ENCODE results near the gene FAM83C. TPM values are rescaled to one million over a fixed set of nuclear protein-coding genes. Genes with fewer than 3 reads are reported as not detected.

Gene FAM83C
- not detected for total RNA-seq
- polyA plus RNA-seq (2013, experiment 1 of 2), result not detected
- polyA plus RNA-seq (2013, experiment 2 of 2), result not detected
- 0 to 0.20 (median 0) reads per million in 172 experiments for total RNA-seq

- ChIA-PET POLR2A (no interaction called here), CTCF (no interaction called here)
- intact Hi-C loops (cut with DNase I, micrococcal nuclease), result no loop called here
- no peaks in the 10 kb centered on the region for H3K4me1 Mint-ChIP-seq (ENCODE audit: low read depth)
- no peaks in the 10 kb centered on the region for H3K9me3 Mint-ChIP-seq
- Histone ChIP-seq H3K36me3 (ENCODE audit: insufficient read depth, low read length) (no peaks in the 10 kb centered on the region), H3K9me3 (ENCODE audit: control insufficient read depth in 1 of 2, insufficient read depth in 1 of 2, low read length in 2 of 2) (no peaks in the 10 kb centered on the region), H3K4me3 (ENCODE audit: low read length) (no peak within 1 kb of the TSS), H3K27me3 (ENCODE audit: control insufficient read depth in 1 of 2, insufficient read depth in 2 of 2, low read length in 2 of 2) (no peaks in the 10 kb centered on the region), H3K27ac (ENCODE audit: low read depth in 1 of 2, low read length in 2 of 2) (no peak within 1 kb of the TSS), H3K4me1 (ENCODE audit: insufficient read depth, low read length) (no peaks in the 10 kb centered on the region)
- no peak within 1 kb of the TSS for H3K27ac Mint-ChIP-seq
- ATAC-seq (ENCODE audit: poor library complexity) (no peak), DNase-seq (peak in 1 of 14 experiments; percentile 17)
- no peak for TF ChIP-seq CTCF (IDR thresholded peaks at IDR 0.05)
- H3K4me3 Mint-ChIP-seq, result no peak within 1 kb of the TSS
- no peaks in the 10 kb centered on the region for H3K36me3 Mint-ChIP-seq (ENCODE audit: low read depth)
- no peaks in the 10 kb centered on the region for H3K27me3 Mint-ChIP-seq
These were observed at the start of gene FAM83C for GRCh38 chr20:35291654-35292503. Gene FAM83C (minus strand): TSS chr20:35292425. CDS start chr20:35292304, 121 bp downstream.

- H3K27me3 Mint-ChIP-seq, result no peaks in the 10 kb centered on the region
- TF ChIP-seq CTCF (IDR thresholded peaks at IDR 0.05), result no peak
- H3K36me3 Mint-ChIP-seq (ENCODE audit: low read depth), result peaks cover 45% of the 10 kb centered on the region
- DNase-seq, result no peak
- Histone ChIP-seq H3K36me3 (ENCODE audit: insufficient read depth, low read length) (peaks cover 25% of the 10 kb centered on the region), H3K9me3 (ENCODE audit: control insufficient read depth in 1 of 2, insufficient read depth in 1 of 2, low read length in 2 of 2) (no peaks in the 10 kb centered on the region), H3K27me3 (ENCODE audit: control insufficient read depth in 1 of 2, insufficient read depth in 2 of 2, low read length in 2 of 2) (no peaks in the 10 kb centered on the region), H3K4me1 (ENCODE audit: insufficient read depth, low read length) (no peaks in the 10 kb centered on the region), H3K4me3 (ENCODE audit: low read length) (no peak overlapping the region), H3K27ac (ENCODE audit: low read depth in 1 of 2, low read length in 2 of 2) (no peak overlapping the region)
- no peak for ATAC-seq (ENCODE audit: poor library complexity)
- H3K9me3 Mint-ChIP-seq, result no peaks in the 10 kb centered on the region
- intact Hi-C loops (cut with DNase I, micrococcal nuclease), result no loop called here
- POLR2A ChIA-PET, result no interaction called here
- no peak overlapping the region for H3K27ac Mint-ChIP-seq
- H3K4me1 Mint-ChIP-seq (ENCODE audit: low read depth), result no peaks in the 10 kb centered on the region
- no peak overlapping the region for H3K4me3 Mint-ChIP-seq
- CTCF ChIA-PET, result interaction anchor here (0.6 to 1.0 kb wide), 2 partner anchors 16 to 101 kb away, joined by 3 read pairs; no protein-coding TSS in a partner anchor
These were observed 49.3 kb upstream of the FAM83C start for GRCh38 chr20:35341366-35342028.

- Histone ChIP-seq H3K4me1 (ENCODE audit: insufficient read depth, low read length) (no peaks in the 10 kb centered on the region), H3K27ac (ENCODE audit: low read depth in 1 of 2, low read length in 2 of 2) (no peak overlapping the region), H3K4me3 (ENCODE audit: low read length) (no peak overlapping the region), H3K36me3 (ENCODE audit: insufficient read depth, low read length) (peaks cover 16% of the 10 kb centered on the region), H3K27me3 (ENCODE audit: control insufficient read depth in 1 of 2, insufficient read depth in 2 of 2, low read length in 2 of 2) (no peaks in the 10 kb centered on the region), H3K9me3 (ENCODE audit: control insufficient read depth in 1 of 2, insufficient read depth in 1 of 2, low read length in 2 of 2) (no peaks in the 10 kb centered on the region)
- DNase-seq, result no peak
- no peaks in the 10 kb centered on the region for H3K9me3 Mint-ChIP-seq
- no peak overlapping the region for H3K27ac Mint-ChIP-seq
- CTCF ChIA-PET, result interaction anchor here (0.6 kb wide), 1 partner anchor 95 kb away, joined by 3 read pairs; no protein-coding TSS in a partner anchor
- POLR2A ChIA-PET, result interaction anchor here (0.7 kb wide), 1 partner anchor 911 kb away, joined by 3 read pairs; no protein-coding TSS in a partner anchor
- intact Hi-C loops (cut with DNase I, micrococcal nuclease), result no loop called here
- no peaks in the 10 kb centered on the region for H3K27me3 Mint-ChIP-seq
- no peaks in the 10 kb centered on the region for H3K4me1 Mint-ChIP-seq (ENCODE audit: low read depth)
- H3K4me3 Mint-ChIP-seq, result no peak overlapping the region
- no peak for TF ChIP-seq CTCF (IDR thresholded peaks at IDR 0.05)
- H3K36me3 Mint-ChIP-seq (ENCODE audit: low read depth), result peaks cover 34% of the 10 kb centered on the region
- ATAC-seq (ENCODE audit: poor library complexity), result no peak
These were observed 48.2 kb upstream of the FAM83C start for GRCh38 chr20:35340436-35340835.
